GM19328 (cell line): Measurements from ENCODE around the gene RDH13.
A peak's percentile ranks its signal among the peaks of the same experiment; 100 is the strongest.
"Not testable (repeated sequence)": the region's sequence is repeated elsewhere in the genome, so short reads cannot be mapped to it uniquely, and the experiment has no call there.

ENCODE experiments used
- ATAC-seq: cut with Tn5 transposase; IDR thresholded peaks from one replicate; pipeline ENCODE4 v1.9.1; 2021; ENCODE audit warnings: mild to moderate bottlenecking, moderate library complexity; ENCODE audit not compliant: unreplicated experiment

Gene RDH13

GRCh38 chr19:55062735-55063491 is at the start of gene RDH13:
TSS of gene RDH13 (minus strand) at chr19:55063148. CDS start at chr19:55063032, 116 bp downstream.
- ATAC-seq, result peak; percentile 69

- no peak for ATAC-seq
These were observed 49.4 kb upstream of the RDH13 start for GRCh38 chr19:55112246-55112776.

- no peak for ATAC-seq
These were observed 48.4 kb upstream of the RDH13 start for GRCh38 chr19:55111238-55111831.

- ATAC-seq, result no peak
These were observed 46.8 kb upstream of the RDH13 start for GRCh38 chr19:55109527-55110291.

GRCh38 chr19:55107252-55107651 is 44.3 kb upstream of the RDH13 start:
- ATAC-seq, result not testable (repeated sequence)

GRCh38 chr19:55106591-55106990 is 43.6 kb upstream of the RDH13 start:
- no peak for ATAC-seq

- ATAC-seq, result no peak
These were observed 42.3 kb upstream of the RDH13 start for GRCh38 chr19:55105237-55105636.

- ATAC-seq, result no peak
These were observed 40.2 kb upstream of the RDH13 start for GRCh38 chr19:55103190-55103589.

GRCh38 chr19:55101261-55101660 is 38.3 kb upstream of the RDH13 start:
- no peak for ATAC-seq

- no peak for ATAC-seq
These were observed 36.9 kb upstream of the RDH13 start for GRCh38 chr19:55099557-55100506.

- no peak for ATAC-seq
These were observed 36.0 kb upstream of the RDH13 start for GRCh38 chr19:55098716-55099556.

GRCh38 chr19:55097864-55098715 is 35.1 kb upstream of the RDH13 start:
- ATAC-seq, result no peak

GRCh38 chr19:55096061-55096701 is 33.2 kb upstream of the RDH13 start:
- ATAC-seq, result no peak

GRCh38 chr19:55095260-55096060 is 32.5 kb upstream of the RDH13 start:
- no peak for ATAC-seq

- ATAC-seq, result no peak
These were observed 31.7 kb upstream of the RDH13 start for GRCh38 chr19:55094456-55095259.
